Renal cortex interstitium (tissue), 11 donors: ENCODE measurements around the gene MTCL1. TPM values are rescaled to one million over a fixed set of nuclear protein-coding genes. Genes with fewer than 3 reads are reported as not detected.

Experiments used
- DNase-seq, 11 donors: peaks; one replicate each; pipeline ENCODE4 v3.0.0-alpha.2; 2013; ENCODE audit warnings: low read depth in 9 of 11, low spot score in 4 of 11; ENCODE audit errors: extremely low read depth in 1 of 11
- polyA plus RNA-seq, 3 donors: library from polyadenylated mRNA; unstranded; fragments of 120-200 nt; gene quantifications; one replicate each; pipeline ENCODE4 v1.2.1, GENCODE V29; 2013; ENCODE audit not compliant: insufficient read length in 3 of 3

MTCL1 gene
- polyA plus RNA-seq, 3 donors, result 18.5 to 58.2 (median 31.4) TPM

- peak in 1 of 11 donors; percentile 9 for DNase-seq
Observed at GRCh38 chr18:8705961-8706790, 820 bp downstream of the MTCL1 start.

GRCh38 chr18:8706791-8707555, 1.6 kb downstream of the MTCL1 start:
- peak in 5 of 11 donors; percentile 17 to 36 (median 31) for DNase-seq

- DNase-seq, result no peak
Observed at GRCh38 chr18:8707556-8708300, 2.4 kb downstream of the MTCL1 start.

- no peak for DNase-seq
Observed at GRCh38 chr18:8708670-8709069, 3.3 kb downstream of the MTCL1 start.

GRCh38 chr18:8709248-8710059, 4.1 kb downstream of the MTCL1 start:
- DNase-seq, result no peak

- no peak for DNase-seq
Observed at GRCh38 chr18:8711736-8712135, 6.4 kb downstream of the MTCL1 start.

- DNase-seq, result no peak
Observed at GRCh38 chr18:8713691-8714090, 8.3 kb downstream of the MTCL1 start.

GRCh38 chr18:8715599-8715998, 10.2 kb downstream of the MTCL1 start:
- DNase-seq, result no peak

- DNase-seq, result no peak
Observed at GRCh38 chr18:8717011-8717770, 11.8 kb downstream of the MTCL1 start.

- no peak for DNase-seq
Observed at GRCh38 chr18:8718401-8718913, 13.1 kb downstream of the MTCL1 start.

- DNase-seq, result no peak
Observed at GRCh38 chr18:8719192-8719591, 13.8 kb downstream of the MTCL1 start.

- no peak for DNase-seq
Observed at GRCh38 chr18:8720141-8720540, 14.8 kb downstream of the MTCL1 start.

- no peak for DNase-seq
Observed at GRCh38 chr18:8721094-8721669, 15.8 kb downstream of the MTCL1 start.

- DNase-seq, result no peak
Observed at GRCh38 chr18:8721716-8722115, 16.4 kb downstream of the MTCL1 start.

- DNase-seq, result no peak
Observed at GRCh38 chr18:8722946-8723820, 17.8 kb downstream of the MTCL1 start.

- no peak for DNase-seq
Observed at GRCh38 chr18:8724452-8724851, 19.1 kb downstream of the MTCL1 start.

GRCh38 chr18:8726281-8726680, 20.9 kb downstream of the MTCL1 start:
- DNase-seq, result no peak
